Lower leg skin (tissue), 4 donors: ENCODE results near the gene AEBP2. TPM values are rescaled to one million over a fixed set of nuclear protein-coding genes. Genes with fewer than 3 reads are reported as not detected.
A peak's percentile ranks its signal among the peaks of the same experiment; 100 is the strongest.

Experiments used
- DNase-seq, 2 donors: peaks; one replicate each; pipeline ENCODE4 v3.0.0-alpha.2; 2019; ENCODE audit warnings: low spot score in 2 of 2
- H3K4me3 ChIP-seq: fragments of 200-600 bp; sonication (generic); 2 replicates; pipeline ENCODE4 v1.5.1; 2017; ENCODE audit warnings: mild to moderate bottlenecking, low read depth; ENCODE audit not compliant: poor library complexity, severe bottlenecking
- POLR2A ChIP-seq, 2 donors: fragments of 450-650 bp; IDR thresholded peaks; one replicate each; pipeline ENCODE4 v1.6.1; 2016 to 2017; ENCODE audit warnings: antibody characterized with exemption in 2 of 2, mild to moderate bottlenecking in 1 of 2, moderate library complexity in 1 of 2
- WGBS, 2 donors: methylation state at CpG; one replicate each; pipeline ENCODE4 v1.1.5; 2018; 5-methylcytosine and 5-hydroxymethylcytosine counted together
- intact Hi-C: fragments of 100-400 bp; cut with DNase I; formaldehyde crosslinking; loops from one replicate; pipeline ENCODE4 v1.15.0; 2023; ENCODE audit warnings: low total_unique reads
- total RNA-seq, 4 donors: library from RNA; depleted of rRNA; stranded (reverse); fragments of >200 nt; gene quantifications; one replicate each; pipeline ENCODE4 v1.1.0, GENCODE V29; 2016
- TF ChIP-seq, protein P1 (sequence below), 3 donors: fragments of 450-650 bp; IDR thresholded peaks; one replicate each; pipeline ENCODE4 v1.5.1; 2016; ENCODE audit warnings: antibody characterized with exemption in 3 of 3, mild to moderate bottlenecking in 3 of 3, moderate library complexity in 2 of 3

The AEBP2 gene
- total RNA-seq, 4 donors from 2014 or later, result 31.4 to 70.9 (median 54.0) TPM

DNA sequence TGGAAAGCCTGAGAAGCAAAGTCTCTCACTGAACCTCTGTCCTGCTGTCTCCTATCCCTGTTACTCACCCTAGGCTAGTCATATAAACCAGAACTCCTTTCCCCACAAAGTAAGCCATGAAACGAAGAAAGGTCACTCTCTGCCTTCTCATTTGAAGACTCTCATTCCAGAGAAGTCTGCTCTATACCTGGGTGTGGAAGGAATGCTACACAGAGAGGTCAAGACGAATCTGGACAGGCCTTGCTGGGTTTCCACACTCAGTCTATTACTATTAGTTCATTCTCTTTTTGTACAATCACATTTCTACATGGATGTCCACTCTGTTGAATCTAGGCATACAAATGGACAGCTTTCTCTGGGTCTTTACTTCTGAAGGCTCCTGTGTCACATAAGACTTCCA is 2.4 kb upstream of the AEBP2 start:
- TF ChIP-seq POLR2A (IDR thresholded peaks at IDR 0.05), result no peak
- TF ChIP-seq, protein P1, sequence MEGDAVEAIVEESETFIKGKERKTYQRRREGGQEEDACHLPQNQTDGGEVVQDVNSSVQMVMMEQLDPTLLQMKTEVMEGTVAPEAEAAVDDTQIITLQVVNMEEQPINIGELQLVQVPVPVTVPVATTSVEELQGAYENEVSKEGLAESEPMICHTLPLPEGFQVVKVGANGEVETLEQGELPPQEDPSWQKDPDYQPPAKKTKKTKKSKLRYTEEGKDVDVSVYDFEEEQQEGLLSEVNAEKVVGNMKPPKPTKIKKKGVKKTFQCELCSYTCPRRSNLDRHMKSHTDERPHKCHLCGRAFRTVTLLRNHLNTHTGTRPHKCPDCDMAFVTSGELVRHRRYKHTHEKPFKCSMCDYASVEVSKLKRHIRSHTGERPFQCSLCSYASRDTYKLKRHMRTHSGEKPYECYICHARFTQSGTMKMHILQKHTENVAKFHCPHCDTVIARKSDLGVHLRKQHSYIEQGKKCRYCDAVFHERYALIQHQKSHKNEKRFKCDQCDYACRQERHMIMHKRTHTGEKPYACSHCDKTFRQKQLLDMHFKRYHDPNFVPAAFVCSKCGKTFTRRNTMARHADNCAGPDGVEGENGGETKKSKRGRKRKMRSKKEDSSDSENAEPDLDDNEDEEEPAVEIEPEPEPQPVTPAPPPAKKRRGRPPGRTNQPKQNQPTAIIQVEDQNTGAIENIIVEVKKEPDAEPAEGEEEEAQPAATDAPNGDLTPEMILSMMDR (IDR thresholded peaks at IDR 0.05), result no peak
- intact Hi-C loops, result no loop called here
- WGBS, 2 donors, result 44 to 89% methylated on average over 2 of the region's 2 CpGs
- DNase-seq, result peak in 1 of 2 donors; percentile 18
- H3K4me3 ChIP-seq, result no peak overlapping the region

DNA sequence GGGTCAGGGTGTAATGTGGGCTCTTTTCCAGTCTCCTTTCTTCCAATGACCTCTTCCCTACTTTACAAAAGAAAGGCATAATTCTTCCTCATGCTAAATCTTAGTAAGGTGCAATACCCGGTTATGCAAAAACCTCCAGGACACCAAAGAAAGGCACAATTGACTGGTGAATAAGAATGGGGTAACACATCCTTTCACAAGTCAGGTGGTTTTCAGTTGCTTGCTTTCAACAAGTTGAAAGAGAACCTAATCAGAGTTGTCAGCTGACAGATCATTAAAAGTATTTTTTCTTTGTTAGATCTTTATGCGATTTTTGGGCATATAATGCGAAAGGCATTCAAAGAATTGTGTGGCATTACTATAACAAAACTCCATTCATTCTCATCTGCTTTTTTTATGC is 1.3 kb upstream of the AEBP2 start:
- 79 to 80% methylated on average over 3 of the region's 3 CpGs for WGBS, 2 donors
- H3K4me3 ChIP-seq, result no peak overlapping the region
- TF ChIP-seq, protein P1 (IDR thresholded peaks at IDR 0.05), result no peak
- TF ChIP-seq POLR2A (IDR thresholded peaks at IDR 0.05), result no peak
- intact Hi-C loops, result no loop called here
- no peak for DNase-seq

DNA sequence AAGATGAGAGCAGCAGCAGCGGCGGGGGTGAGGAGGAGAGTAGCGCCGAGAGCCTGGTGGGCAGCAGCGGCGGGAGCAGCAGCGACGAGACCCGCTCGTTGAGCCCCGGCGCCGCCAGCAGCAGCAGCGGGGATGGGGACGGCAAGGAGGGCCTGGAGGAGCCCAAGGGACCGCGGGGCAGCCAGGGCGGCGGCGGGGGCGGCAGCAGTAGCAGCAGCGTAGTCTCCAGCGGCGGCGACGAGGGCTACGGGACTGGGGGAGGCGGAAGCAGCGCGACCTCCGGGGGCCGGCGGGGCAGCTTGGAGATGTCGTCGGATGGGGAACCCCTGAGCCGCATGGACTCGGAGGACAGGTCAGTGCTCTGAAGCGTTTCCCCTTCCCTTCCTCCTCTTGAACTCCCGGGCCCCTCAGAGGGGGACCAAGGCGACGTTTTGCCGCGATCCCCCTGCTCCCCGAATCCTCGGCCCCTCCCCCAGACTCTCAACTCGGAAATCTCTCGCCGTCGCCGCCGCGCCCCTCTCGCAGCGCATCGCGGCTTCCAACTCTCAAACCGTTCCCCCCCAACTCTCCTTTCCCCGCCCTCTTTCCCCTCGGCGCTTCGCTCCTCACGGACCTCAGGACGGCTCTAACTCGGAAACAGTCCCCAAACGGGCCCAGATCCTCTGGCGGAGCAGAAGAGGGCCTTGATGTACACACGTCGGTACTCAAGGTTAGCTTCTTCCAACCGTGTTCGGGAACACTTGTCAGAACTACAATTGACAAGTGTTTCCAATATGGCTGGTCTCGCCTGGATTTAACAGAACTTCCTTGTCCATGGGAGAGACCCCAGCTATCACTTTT is 947 bp downstream of the AEBP2 start:
- intact Hi-C loops, result no loop called here
- TF ChIP-seq, protein P1 (IDR thresholded peaks at IDR 0.05), result no peak
- TF ChIP-seq POLR2A (IDR thresholded peaks at IDR 0.05), result no peak
- WGBS, 2 donors, result 0 to 1% methylated on average over 48 to 52 of the region's 71 CpGs
- H3K4me3 ChIP-seq, result peak overlapping the region; percentile 69
- DNase-seq, result peak; percentile 35 to 92

DNA sequence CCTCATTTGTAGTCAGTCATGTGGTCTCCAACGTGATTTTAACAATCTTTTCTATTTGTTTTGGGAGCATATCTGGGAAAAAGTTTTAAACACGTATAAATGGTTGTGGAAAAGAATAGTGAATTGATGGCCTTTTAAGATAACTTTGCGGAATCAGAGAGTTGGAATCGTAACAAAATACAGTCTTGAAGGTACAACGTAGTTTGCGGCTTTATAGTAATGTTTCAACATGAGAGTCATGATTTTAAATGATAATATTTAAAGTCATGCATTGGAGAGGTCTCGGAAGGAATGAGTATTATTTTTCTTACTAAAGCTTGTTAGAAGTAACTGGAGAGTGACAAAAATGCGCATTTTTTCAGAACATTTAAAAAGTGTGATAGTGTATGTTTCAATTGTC is 1.6 kb downstream of the AEBP2 start:
- peak overlapping the region; percentile 69 for H3K4me3 ChIP-seq
- TF ChIP-seq, protein P1 (IDR thresholded peaks at IDR 0.05), result no peak
- TF ChIP-seq POLR2A (IDR thresholded peaks at IDR 0.05), result no peak
- 5 to 7% methylated on average over 8 of the region's 8 CpGs for WGBS, 2 donors
- intact Hi-C loops, result no loop called here
- no peak for DNase-seq

DNA sequence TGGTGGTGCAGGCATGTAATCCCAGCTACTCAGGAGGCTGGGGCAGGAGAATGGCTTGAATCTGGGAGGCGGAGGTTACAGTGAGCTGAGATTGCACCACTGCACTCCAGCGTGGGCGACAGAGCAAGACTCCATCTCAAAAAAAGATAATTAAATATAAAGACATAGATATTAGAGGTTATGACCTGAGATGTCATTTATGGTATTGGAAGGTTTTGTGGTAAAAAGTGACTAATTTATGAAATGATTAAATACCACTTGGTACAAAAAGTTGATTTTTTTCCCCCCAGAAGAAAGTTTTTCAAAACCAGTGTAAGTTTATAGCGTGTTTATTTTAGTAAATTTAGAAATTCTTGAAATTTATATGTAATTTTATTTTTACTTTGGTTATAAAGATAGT is 4.3 kb downstream of the AEBP2 start:
- DNase-seq, result no peak
- WGBS, 2 donors, result 95 to 96% methylated on average over 4 of the region's 4 CpGs
- intact Hi-C loops, result no loop called here
- TF ChIP-seq, protein P1 (IDR thresholded peaks at IDR 0.05), result no peak
- no peak for TF ChIP-seq POLR2A (IDR thresholded peaks at IDR 0.05)
- no peak overlapping the region for H3K4me3 ChIP-seq
